Esophagus muscularis mucosa (tissue), 4 donors: ENCODE measurements around the gene IGFBP2. TPM values are rescaled to one million over a fixed set of nuclear protein-coding genes. Genes with fewer than 3 reads are reported as not detected.
A peak's percentile ranks its signal among the peaks of the same experiment; 100 is the strongest.

Experiments
- DNase-seq: peaks from one replicate; pipeline ENCODE4 v3.0.0-alpha.2; 2017; ENCODE audit errors: extremely low spot score
- H3K27ac ChIP-seq, 4 donors: fragments of 200-600 bp; sonication (generic); replicated peaks in 1 of 4; 1 replicate in 3 of 4; 2 replicates in 1 of 4; pipeline ENCODE4 v1.5.1; 2016 to 2019; ENCODE audit warnings: mild to moderate bottlenecking in 1 of 4
- H3K27me3 ChIP-seq, 4 donors: fragments of 200-600 bp; sonication (generic); one replicate each; pipeline versions ENCODE4 v1.5.1 to v1.6.0; 2016 to 2019
- H3K36me3 ChIP-seq, 4 donors: fragments of 200-600 bp; sonication (generic); one replicate each; pipeline ENCODE4 v1.5.1; 2016 to 2019
- H3K4me1 ChIP-seq, 4 donors: fragments of 200-600 bp; sonication (generic); one replicate each; pipeline ENCODE4 v1.5.1; 2016 to 2019
- H3K4me3 ChIP-seq, 4 donors: fragments of 200-600 bp; sonication (generic); 1 replicate in 2 of 4; 2 replicates in 2 of 4; pipeline ENCODE4 v1.5.1; 2016 to 2019; ENCODE audit warnings: mild to moderate bottlenecking in 4 of 4, moderate library complexity in 1 of 4
- H3K9me3 ChIP-seq, 4 donors: fragments of 200-600 bp; sonication (generic); 1 replicate in 3 of 4; 2 replicates in 1 of 4; pipeline ENCODE4 v1.5.1; 2016 to 2019
- EP300 ChIP-seq: sonication (generic); formaldehyde crosslinking; IDR thresholded peaks from one replicate; pipeline ENCODE4 v1.6.1; 2017; ENCODE audit warnings: antibody characterized with exemption
- POLR2A ChIP-seq: fragments of 450-650 bp; IDR thresholded peaks from one replicate; pipeline ENCODE4 v1.6.1; 2017; ENCODE audit warnings: antibody characterized with exemption, moderate library complexity, mild to moderate bottlenecking, low read depth
- POLR2AphosphoS5 ChIP-seq, 2 donors: sonication (generic); formaldehyde crosslinking; IDR thresholded peaks; one replicate each; pipeline ENCODE4 v1.6.1; 2017; ENCODE audit warnings: antibody characterized with exemption in 2 of 2
- WGBS: methylation state at CpG from one replicate; pipeline ENCODE4 v1.1.5; 2018; 5-methylcytosine and 5-hydroxymethylcytosine counted together
- intact Hi-C: fragments of 100-400 bp; cut with DNase I; formaldehyde crosslinking; loops from one replicate; pipeline ENCODE4 v1.15.1; 2023
- total RNA-seq, 4 donors: library from RNA; depleted of rRNA; stranded (reverse); fragments of >200 nt; gene quantifications; one replicate each; pipeline versions ENCODE4 v1.1.0 to v1.2.1, GENCODE V29; 2016
- TF ChIP-seq, protein P1 (sequence below), 3 experiments: fragments of 200-600 bp in 2 of 3; fragments of 450-650 bp in 1 of 3; sonication (generic) in 2 of 3; IDR thresholded peaks; one replicate each; pipeline ENCODE4 v1.5.1; 2017 to 2019; ENCODE audit warnings: antibody characterized with exemption in 3 of 3, mild to moderate bottlenecking in 2 of 3, moderate library complexity in 1 of 3

IGFBP2 gene
- total RNA-seq, 4 donors from 2014 or later, result 188 to 446 (median 280) TPM

DNA sequence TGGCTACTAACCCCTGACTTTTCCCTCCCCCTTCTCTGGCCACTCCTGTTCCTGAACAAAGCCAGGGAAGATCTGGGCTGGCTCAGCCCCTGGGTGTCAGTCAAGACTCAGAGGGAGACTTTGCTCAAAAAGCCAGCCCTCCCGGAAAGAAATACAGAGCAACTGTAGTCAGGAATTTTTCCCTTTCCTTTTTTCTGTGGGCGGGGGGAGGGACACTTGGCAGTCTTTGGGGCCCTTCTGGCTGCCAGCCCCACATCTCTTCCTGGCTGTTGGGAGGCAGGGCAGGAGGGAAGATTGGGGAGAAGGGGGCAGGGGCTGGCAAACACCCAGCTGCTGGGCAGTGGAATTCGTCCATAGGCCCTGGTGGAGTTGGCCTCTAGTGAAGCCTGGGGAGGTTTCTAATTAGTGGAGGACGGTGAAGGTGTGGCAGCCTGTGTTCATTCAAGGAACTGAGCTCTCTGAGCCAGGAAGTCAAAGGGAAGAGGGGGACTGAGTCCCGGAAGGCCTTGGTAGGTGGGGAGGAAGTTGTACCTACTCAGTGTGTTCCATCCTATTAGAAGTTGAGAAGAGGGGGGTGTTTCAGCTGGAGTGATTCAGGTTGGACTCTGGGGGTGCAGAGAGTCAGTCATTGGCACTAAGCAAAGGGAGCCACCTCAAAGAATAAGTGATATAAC is 10.9 kb downstream of the IGFBP2 start:
- Histone ChIP-seq H3K27ac (peak overlapping the region; percentile 48 to 62 (median 60)), H3K36me3 (peaks cover 0 to 11% (median 7%) of the 10 kb centered on the region in 4 donors), H3K4me3 (no peak overlapping the region), H3K27me3 (no peaks in the 10 kb centered on the region), H3K9me3 (no peaks in the 10 kb centered on the region), H3K4me1 (peaks cover 27 to 83% (median 65%) of the 10 kb centered on the region in 4 donors)
- 27% methylated on average over 5 of the region's 5 CpGs for WGBS
- TF ChIP-seq, protein P1, sequence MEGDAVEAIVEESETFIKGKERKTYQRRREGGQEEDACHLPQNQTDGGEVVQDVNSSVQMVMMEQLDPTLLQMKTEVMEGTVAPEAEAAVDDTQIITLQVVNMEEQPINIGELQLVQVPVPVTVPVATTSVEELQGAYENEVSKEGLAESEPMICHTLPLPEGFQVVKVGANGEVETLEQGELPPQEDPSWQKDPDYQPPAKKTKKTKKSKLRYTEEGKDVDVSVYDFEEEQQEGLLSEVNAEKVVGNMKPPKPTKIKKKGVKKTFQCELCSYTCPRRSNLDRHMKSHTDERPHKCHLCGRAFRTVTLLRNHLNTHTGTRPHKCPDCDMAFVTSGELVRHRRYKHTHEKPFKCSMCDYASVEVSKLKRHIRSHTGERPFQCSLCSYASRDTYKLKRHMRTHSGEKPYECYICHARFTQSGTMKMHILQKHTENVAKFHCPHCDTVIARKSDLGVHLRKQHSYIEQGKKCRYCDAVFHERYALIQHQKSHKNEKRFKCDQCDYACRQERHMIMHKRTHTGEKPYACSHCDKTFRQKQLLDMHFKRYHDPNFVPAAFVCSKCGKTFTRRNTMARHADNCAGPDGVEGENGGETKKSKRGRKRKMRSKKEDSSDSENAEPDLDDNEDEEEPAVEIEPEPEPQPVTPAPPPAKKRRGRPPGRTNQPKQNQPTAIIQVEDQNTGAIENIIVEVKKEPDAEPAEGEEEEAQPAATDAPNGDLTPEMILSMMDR (IDR thresholded peaks at IDR 0.05), result no peak
- no peak for TF ChIP-seq POLR2A
- TF ChIP-seq POLR2AphosphoS5 (IDR thresholded peaks at IDR 0.05), result no peak
- no peak for TF ChIP-seq EP300
- DNase-seq, result no peak
- intact Hi-C loops, result no loop called here

DNA sequence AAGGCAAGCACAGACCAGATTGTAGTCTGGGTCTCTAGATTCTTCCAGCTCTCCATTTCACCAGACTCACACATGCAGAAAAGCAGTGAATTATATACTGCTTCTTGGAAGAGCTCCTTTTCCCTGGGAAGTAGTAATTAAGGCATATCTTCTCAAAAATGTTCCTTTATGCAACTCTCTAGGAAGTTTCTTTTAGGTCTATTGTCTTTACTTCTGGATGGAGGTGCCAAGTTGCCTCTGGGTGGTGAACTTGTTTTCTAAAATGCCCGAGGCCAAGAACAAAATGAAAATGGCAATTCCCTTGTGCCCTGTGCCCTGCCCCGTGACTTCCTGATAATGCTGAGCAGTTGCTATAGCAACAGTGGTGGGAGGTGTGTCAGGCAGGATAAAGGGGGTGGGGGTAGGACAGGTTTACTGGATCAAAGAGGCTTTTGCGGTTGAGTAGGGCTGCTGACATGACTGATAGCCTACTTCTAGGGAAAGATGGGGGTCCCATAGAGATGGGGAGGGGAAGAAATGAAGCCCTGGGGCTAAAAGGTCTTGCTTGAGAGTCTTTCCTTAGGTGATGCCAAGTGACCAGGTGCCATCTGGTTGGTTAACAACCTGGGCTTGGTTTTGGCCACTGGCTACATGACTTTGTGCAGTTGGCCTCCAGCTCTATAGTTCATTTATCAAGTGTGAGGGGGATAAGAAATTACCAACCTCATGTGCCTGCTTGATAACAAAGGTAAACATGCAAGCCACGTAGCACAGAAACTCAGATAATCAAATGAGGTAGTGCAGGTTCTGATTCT is 11.8 kb downstream of the IGFBP2 start:
- peaks cover 0 to 11% (median 7%) of the 10 kb centered on the region in 4 donors for H3K36me3 ChIP-seq
- DNase-seq, result no peak
- H3K27me3 ChIP-seq, result no peaks in the 10 kb centered on the region
- H3K27ac ChIP-seq, result peak overlapping the region; percentile 48 to 62 (median 60)
- H3K4me1 ChIP-seq, result peaks cover 27 to 85% (median 73%) of the 10 kb centered on the region in 4 donors
- H3K9me3 ChIP-seq, result no peaks in the 10 kb centered on the region
- intact Hi-C loops, result no loop called here
- 69% methylated on average over 4 of the region's 4 CpGs for WGBS
- H3K4me3 ChIP-seq, result no peak overlapping the region
- TF ChIP-seq EP300 (no peak), POLR2AphosphoS5 (IDR thresholded peaks at IDR 0.05) (peak in 1 of 2 donors; percentile 18)

DNA sequence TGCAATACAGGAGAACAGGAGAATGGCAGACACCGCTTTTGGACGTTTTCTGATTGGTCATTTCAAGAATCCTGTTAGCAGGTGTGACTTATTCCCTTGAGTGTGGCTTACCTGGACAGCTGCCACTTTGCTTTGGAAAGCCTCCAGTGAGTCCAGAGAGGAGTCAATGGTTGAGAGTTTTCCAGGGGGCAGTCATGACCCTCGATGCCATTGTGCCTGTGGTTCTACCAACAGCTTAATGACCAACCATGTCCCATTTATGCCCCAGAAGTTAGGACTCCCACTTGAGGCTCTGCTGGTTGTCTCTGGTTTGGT is 12.4 kb downstream of the IGFBP2 start:
- peaks cover 27 to 86% (median 74%) of the 10 kb centered on the region in 4 donors for H3K4me1 ChIP-seq
- H3K27me3 ChIP-seq, result no peaks in the 10 kb centered on the region
- H3K36me3 ChIP-seq, result peaks cover 0 to 8% (median 6%) of the 10 kb centered on the region in 4 donors
- peak overlapping the region; percentile 48 to 62 (median 60) for H3K27ac ChIP-seq
- H3K9me3 ChIP-seq, result no peaks in the 10 kb centered on the region
- DNase-seq, result no peak
- intact Hi-C loops, result no loop called here
- no peak overlapping the region for H3K4me3 ChIP-seq
- WGBS, result 62% methylated on average over 3 of the region's 3 CpGs
- no peak for TF ChIP-seq POLR2A

DNA sequence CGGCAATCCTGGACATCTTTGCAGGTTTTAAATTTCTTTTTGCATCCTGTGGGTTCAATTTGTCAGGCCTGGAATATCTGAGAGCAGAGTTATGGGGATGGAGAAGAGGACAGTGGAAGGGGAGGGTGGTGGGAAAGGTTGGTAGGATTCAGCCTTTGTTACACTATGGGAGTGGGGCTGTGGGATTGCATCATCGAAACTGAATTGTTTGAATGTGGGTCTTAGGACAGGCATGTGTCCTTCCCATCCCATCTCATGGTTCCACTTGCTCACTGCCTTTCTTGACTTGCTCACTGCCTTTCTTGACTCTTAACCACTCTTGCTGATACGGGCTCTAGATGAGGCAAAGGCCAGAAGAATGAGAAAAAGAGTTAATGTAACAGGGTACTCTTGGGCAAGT is 12.9 kb downstream of the IGFBP2 start:
- no peak for DNase-seq
- 92% methylated on average over 3 of the region's 3 CpGs for WGBS
- Histone ChIP-seq H3K4me1 (peaks cover 28 to 86% (median 77%) of the 10 kb centered on the region in 4 donors), H3K9me3 (no peaks in the 10 kb centered on the region), H3K27ac (peak overlapping the region; percentile 32 to 75 (median 54)), H3K36me3 (peaks cover 0 to 3% (median under 1%) of the 10 kb centered on the region in 4 donors), H3K27me3 (no peaks in the 10 kb centered on the region), H3K4me3 (no peak overlapping the region)
- intact Hi-C loops, result no loop called here
- TF ChIP-seq POLR2A, result no peak
- TF ChIP-seq, protein P1 (IDR thresholded peaks at IDR 0.05), result no peak
- no peak for TF ChIP-seq POLR2AphosphoS5 (IDR thresholded peaks at IDR 0.05)
- TF ChIP-seq EP300, result no peak

DNA sequence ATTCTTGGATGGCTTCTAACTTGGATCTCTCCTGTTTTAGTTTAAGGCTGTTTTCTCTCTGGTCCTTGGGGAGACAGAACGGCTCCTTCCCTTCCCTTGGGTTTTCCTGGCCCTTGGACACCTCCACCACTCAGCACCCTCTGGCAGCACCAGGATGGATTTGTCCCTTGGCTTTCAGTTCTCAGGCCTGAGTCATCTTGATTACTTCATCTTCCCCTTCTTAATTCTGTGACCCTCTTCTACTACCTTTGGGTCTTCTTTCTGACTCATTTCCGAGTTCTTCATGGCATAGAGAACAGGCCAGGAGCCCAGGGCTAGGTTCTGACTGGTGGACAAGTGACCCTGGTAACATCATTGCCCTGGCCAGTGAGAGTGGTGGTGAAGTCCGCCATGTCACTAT is 14.9 kb downstream of the IGFBP2 start:
- 58% methylated on average over 3 of the region's 3 CpGs for WGBS
- peak; percentile 26 to 58 for TF ChIP-seq POLR2AphosphoS5 (IDR thresholded peaks at IDR 0.05)
- TF ChIP-seq POLR2A, result no peak
- no peak for TF ChIP-seq EP300
- intact Hi-C loops, result no loop called here
- Histone ChIP-seq H3K9me3 (no peaks in the 10 kb centered on the region), H3K36me3 (no peaks in the 10 kb centered on the region), H3K27ac (peak overlapping the region; percentile 60 to 75 (median 64)), H3K4me1 (peaks cover 30 to 98% (median 89%) of the 10 kb centered on the region in 4 donors), H3K27me3 (no peaks in the 10 kb centered on the region), H3K4me3 (no peak overlapping the region)
- no peak for DNase-seq

DNA sequence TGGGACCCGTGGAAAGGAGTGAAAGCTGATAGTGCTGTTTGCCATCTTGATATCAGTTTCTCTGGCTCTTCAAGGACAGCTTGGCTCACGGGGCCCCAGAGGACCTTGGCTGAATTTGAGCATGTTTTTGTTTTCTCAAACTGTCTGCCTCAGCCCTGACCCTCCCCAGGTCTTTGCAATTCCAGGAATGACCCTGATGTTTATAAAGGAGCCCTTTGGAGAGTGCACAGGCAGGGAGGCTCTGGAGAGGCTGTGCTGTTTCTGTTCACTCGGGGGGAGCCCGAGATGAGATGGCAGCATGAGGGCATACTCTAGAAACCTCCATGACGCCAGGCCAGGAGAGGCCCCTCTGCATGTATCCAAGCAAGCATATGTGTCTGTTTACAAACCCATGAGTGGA is 16.4 kb downstream of the IGFBP2 start:
- Histone ChIP-seq H3K27ac (peak overlapping the region; percentile 57 to 75 (median 62)), H3K36me3 (no peaks in the 10 kb centered on the region), H3K27me3 (no peaks in the 10 kb centered on the region), H3K9me3 (no peaks in the 10 kb centered on the region), H3K4me1 (peaks cover 27 to 98% (median 91%) of the 10 kb centered on the region in 4 donors), H3K4me3 (no peak overlapping the region)
- TF ChIP-seq POLR2A (no peak), EP300 (no peak), POLR2AphosphoS5 (IDR thresholded peaks at IDR 0.05) (no peak)
- TF ChIP-seq, protein P1 (IDR thresholded peaks at IDR 0.05), result no peak
- DNase-seq, result no peak
- intact Hi-C loops, result no loop called here
- 22% methylated on average over 2 of the region's 5 CpGs for WGBS
